Panc1 (cell line): ENCODE results near the gene PRKAR2B.

Source experiments
- CTCF ChIP-seq: fragments of 450-650 bp; IDR thresholded peaks from 2 replicates; pipeline ENCODE4 v1.5.1; 2017; ENCODE audit warnings: mild to moderate bottlenecking
- POLR2AphosphoS5 ChIP-seq: IDR thresholded peaks from 2 replicates; pipeline ENCODE4 v1.6.1; 2012; ENCODE audit warnings: mild to moderate bottlenecking, low read depth, low read length, moderate library complexity
- REST ChIP-seq, 2 experiments: IDR thresholded peaks; 2 replicates each; pipeline ENCODE4 v1.6.1; 2011 to 2012; ENCODE audit warnings: low read depth in 2 of 2, control low read depth in 1 of 2, low read length in 1 of 2, mild to moderate bottlenecking in 1 of 2, moderate library complexity in 1 of 2; ENCODE audit not compliant: insufficient read depth in 1 of 2
- TCF7L2 ChIP-seq: IDR thresholded peaks from 2 replicates; pipeline ENCODE4 v1.6.1; 2011; ENCODE audit warnings: mild to moderate bottlenecking, low read depth, low read length, inconsistent platforms

DNA sequence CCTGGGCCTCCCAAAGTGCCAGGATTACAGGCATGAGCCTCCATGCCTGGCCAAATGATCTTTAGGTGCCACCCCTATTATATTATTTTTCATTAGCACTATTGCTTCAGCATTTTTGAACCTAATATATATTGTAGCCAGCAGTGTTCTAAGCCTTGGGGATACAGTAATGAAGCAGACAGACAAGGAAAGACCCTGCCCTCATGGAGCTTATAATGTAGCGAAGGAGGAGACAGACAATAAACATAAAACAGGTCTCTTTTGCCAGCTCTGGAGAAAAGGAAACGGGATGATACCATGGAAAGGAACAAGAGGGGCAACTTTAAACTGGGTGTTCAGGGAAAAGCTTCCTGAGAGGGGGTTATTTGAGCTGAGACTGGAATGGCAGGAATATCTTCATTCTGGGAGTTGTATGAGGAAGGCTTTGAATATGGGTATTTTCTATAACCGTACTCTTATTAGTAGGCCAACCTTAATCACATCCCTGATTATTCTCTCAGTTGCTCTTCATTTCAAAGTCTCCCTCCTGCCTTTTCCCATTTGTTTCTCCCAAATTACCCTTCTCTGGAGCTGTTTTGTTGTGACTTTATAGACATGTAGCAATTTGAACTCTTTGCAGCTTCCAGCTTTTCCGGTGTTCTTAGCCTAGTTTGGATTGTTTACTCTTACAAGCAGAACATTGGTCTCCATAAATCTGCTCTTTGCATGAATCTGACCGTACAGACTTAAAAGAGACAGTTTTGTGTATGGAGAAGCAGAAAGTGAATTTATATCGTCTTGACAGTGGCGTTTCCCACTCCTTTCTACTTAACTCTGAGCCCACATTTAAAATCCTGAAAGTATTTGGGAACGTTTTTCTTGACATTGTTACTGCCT, 19.0 kb downstream of the PRKAR2B start:
- TF ChIP-seq CTCF = no peak
- no peak for TF ChIP-seq TCF7L2
- no peak for TF ChIP-seq REST (IDR thresholded peaks at IDR 0.05; ENCODE audit: insufficient read depth in 1 of 2, low read depth in 2 of 2, low read length in 1 of 2)
- no peak for TF ChIP-seq POLR2AphosphoS5
